Upper lobe of right lung (tissue), 1 donor: ENCODE results near the gene ASPSCR1. TPM values are rescaled to one million over a fixed set of nuclear protein-coding genes. Genes with fewer than 3 reads are reported as not detected.
A peak's percentile ranks its signal among the peaks of the same experiment; 100 is the strongest.

Experiments used
- ATAC-seq: fragments of 200-7000 bp; cut with Tn5 transposase; one replicate; pipeline ENCODE4 v1.9.1; 2020; ENCODE audit warnings: mild to moderate bottlenecking, moderate library complexity
- DNase-seq: peaks from one replicate; pipeline ENCODE4 v3.0.0-alpha.2; 2020
- H3K27ac ChIP-seq: fragments of 200-600 bp; one replicate; pipeline ENCODE4 v1.8.0; 2022
- H3K27me3 ChIP-seq: fragments of 200-600 bp; one replicate; pipeline ENCODE4 v1.8.0; 2022; ENCODE audit warnings: mild to moderate bottlenecking
- H3K36me3 ChIP-seq: fragments of 200-600 bp; one replicate; pipeline ENCODE4 v1.8.0; 2022
- H3K4me1 ChIP-seq: fragments of 200-600 bp; one replicate; pipeline ENCODE4 v1.8.0; 2022
- H3K4me3 ChIP-seq: fragments of 200-600 bp; one replicate; pipeline ENCODE4 v1.8.0; 2022; ENCODE audit warnings: mild to moderate bottlenecking
- H3K9me3 ChIP-seq: fragments of 200-600 bp; one replicate; pipeline ENCODE4 v1.8.0; 2022
- intact Hi-C: fragments of 100-400 bp; cut with DNase I; formaldehyde crosslinking; loops from one replicate; pipeline ENCODE4 v1.11.0; 2022
- total RNA-seq: library from RNA; stranded (reverse); fragmentation: NEBNext Ultra II Directional; extraction: Animal tissue kit (Norgen Biotek cat#: 25700); gene quantifications from one replicate; pipeline ENCODE4 v1.2.1, GENCODE V29; 2021
- TF ChIP-seq, protein P1 (sequence below): fragments of 200-600 bp; IDR thresholded peaks from one replicate; pipeline ENCODE4 v1.8.0; 2022; ENCODE audit warnings: antibody characterized with exemption
- donor health status: DM: no; HTN: yes; CAD: no; lungs with severe emphysema.

The ASPSCR1 gene
- total RNA-seq, 1 donor from 2014 or later = 50.3 TPM

DNA sequence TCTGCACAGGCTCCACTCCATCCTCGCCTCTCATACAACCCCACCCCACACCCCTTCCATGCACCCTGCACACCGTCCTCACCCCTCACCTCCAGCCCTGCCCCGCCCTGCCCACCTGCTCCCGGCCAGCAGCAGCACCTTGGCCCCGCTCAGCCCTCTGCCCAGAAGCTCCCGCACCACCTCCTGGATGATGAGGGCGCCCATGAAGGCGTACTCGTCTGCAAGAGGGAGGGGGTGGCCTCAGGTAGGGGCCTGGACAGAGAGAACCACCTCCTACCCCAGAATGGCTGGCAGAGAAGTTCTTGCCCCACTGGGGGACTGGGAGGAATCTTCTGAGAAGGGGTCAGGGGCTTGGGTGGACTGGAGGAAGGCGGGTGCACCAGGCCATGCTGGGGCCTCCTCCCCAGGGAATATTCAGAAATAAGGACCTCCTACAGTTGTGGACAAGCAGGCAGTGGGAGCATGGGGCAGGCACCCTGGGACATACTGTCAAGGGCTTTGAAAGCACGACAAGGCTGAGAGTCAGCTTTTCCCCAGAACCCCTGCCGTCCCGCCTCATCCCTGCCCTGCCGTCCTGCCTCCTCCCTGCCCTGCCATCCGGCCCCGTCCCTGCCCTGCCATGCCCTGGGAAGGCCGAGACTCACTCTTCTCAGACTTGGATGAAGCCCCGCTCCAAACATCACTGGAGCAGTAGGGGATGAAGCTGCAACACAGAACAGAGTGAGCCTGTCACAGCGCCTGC is 19.6 kb upstream of the ASPSCR1 start:
- H3K27me3 ChIP-seq = peaks cover 41% of the 10 kb centered on the region
- no peaks in the 10 kb centered on the region for H3K9me3 ChIP-seq
- H3K4me3 ChIP-seq = no peak overlapping the region
- no peak overlapping the region for H3K27ac ChIP-seq
- H3K36me3 ChIP-seq = no peaks in the 10 kb centered on the region
- no peak for ATAC-seq
- TF ChIP-seq, protein P1, sequence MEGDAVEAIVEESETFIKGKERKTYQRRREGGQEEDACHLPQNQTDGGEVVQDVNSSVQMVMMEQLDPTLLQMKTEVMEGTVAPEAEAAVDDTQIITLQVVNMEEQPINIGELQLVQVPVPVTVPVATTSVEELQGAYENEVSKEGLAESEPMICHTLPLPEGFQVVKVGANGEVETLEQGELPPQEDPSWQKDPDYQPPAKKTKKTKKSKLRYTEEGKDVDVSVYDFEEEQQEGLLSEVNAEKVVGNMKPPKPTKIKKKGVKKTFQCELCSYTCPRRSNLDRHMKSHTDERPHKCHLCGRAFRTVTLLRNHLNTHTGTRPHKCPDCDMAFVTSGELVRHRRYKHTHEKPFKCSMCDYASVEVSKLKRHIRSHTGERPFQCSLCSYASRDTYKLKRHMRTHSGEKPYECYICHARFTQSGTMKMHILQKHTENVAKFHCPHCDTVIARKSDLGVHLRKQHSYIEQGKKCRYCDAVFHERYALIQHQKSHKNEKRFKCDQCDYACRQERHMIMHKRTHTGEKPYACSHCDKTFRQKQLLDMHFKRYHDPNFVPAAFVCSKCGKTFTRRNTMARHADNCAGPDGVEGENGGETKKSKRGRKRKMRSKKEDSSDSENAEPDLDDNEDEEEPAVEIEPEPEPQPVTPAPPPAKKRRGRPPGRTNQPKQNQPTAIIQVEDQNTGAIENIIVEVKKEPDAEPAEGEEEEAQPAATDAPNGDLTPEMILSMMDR = no peak
- peaks cover 9% of the 10 kb centered on the region for H3K4me1 ChIP-seq
- no peak for DNase-seq
- intact Hi-C loops = loop anchor here (2.0 kb wide), 1 partner anchor 63 kb away; no protein-coding TSS in a partner anchor

DNA sequence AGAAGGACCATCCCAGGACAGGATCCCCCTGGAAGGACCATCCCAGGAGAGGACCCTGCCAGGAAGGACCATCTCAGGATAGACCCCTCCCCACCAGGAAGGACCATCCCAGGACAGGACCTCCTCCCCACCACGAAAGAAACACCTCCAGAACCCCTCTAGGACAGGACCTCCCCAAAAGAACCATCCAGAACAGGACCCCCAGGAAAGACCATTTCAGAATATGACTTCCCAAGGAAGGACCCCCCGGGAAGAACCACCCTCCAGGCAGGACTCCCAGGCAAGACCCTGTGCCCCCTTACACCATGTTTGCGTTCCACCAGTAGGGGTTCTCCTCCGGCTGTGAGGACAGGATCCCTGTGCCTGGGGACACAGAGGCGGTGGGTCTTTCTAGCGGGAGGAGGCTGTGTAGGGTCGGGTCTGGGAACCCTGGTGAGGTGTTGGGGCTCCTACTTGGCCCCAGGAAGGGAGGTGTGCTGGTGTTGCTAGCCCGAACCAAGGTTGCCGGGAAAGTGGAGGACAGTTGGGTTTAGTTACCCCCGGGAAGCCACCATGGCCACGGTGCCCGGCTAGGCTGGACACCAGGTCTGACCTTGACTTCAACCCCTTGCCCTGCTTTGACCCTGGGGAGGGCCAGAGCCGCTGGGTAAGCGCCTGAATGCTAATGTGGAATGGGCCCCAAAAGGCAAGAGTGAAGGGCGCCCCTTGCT is 18.6 kb upstream of the ASPSCR1 start:
- TF ChIP-seq, protein P1 = no peak
- Histone ChIP-seq H3K4me3 (no peak overlapping the region), H3K27me3 (peaks cover 41% of the 10 kb centered on the region), H3K9me3 (no peaks in the 10 kb centered on the region), H3K4me1 (peaks cover 9% of the 10 kb centered on the region), H3K27ac (no peak overlapping the region), H3K36me3 (no peaks in the 10 kb centered on the region)
- intact Hi-C loops = loop anchor here (2.0 kb wide), 1 partner anchor 62 kb away; no protein-coding TSS in a partner anchor
- DNase-seq (no peak), ATAC-seq (no peak)

DNA sequence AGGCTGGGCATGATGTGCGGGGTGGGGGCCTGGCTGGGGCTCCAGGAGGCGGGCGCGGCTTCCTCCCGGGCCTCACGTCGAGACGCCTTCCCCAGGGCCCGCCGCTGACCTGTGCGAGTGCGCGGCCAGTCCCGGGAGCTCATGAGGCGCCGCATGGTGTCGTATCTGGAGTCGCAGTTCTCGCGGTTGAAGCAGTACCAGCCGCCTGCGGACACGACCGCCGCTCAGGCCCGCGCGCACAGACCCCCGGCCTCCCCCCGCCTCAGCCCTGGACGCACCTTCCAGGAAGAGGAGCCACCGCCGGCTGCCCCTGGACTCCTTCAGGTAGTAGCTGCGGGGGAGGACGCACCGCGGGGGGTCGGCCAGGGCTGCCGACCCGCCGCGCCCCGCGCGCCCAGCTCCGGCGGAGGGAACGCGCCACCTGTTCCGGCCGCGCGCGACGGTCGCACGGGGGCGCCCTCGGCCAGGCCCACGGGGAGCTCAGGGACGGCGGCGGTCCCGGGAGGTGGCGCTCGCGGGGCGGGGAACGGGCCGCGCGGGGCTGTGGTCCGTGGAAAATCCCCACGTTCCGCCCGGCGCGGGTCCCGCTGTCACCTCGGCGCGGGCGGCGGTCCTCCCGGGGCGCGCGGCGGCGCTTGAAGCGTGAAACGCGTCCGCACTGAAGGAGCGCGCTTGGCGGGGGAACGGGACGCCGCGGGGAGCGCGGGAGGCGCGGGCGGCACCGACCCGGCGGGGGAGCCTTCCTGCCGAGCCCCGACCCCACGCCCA is 17.9 kb upstream of the ASPSCR1 start:
- intact Hi-C loops = loop anchor here (2.0 to 10.0 kb wide), 2 partner anchors 61 to 195 kb away; no protein-coding TSS in a partner anchor
- Histone ChIP-seq H3K4me1 (peaks cover 9% of the 10 kb centered on the region), H3K4me3 (peak overlapping the region; percentile 47), H3K27ac (no peak overlapping the region), H3K36me3 (no peaks in the 10 kb centered on the region), H3K27me3 (peaks cover 41% of the 10 kb centered on the region), H3K9me3 (no peaks in the 10 kb centered on the region)
- peak; percentile 93 for ATAC-seq
- TF ChIP-seq, protein P1 = peak; percentile 54
- DNase-seq = peak; percentile 88

DNA sequence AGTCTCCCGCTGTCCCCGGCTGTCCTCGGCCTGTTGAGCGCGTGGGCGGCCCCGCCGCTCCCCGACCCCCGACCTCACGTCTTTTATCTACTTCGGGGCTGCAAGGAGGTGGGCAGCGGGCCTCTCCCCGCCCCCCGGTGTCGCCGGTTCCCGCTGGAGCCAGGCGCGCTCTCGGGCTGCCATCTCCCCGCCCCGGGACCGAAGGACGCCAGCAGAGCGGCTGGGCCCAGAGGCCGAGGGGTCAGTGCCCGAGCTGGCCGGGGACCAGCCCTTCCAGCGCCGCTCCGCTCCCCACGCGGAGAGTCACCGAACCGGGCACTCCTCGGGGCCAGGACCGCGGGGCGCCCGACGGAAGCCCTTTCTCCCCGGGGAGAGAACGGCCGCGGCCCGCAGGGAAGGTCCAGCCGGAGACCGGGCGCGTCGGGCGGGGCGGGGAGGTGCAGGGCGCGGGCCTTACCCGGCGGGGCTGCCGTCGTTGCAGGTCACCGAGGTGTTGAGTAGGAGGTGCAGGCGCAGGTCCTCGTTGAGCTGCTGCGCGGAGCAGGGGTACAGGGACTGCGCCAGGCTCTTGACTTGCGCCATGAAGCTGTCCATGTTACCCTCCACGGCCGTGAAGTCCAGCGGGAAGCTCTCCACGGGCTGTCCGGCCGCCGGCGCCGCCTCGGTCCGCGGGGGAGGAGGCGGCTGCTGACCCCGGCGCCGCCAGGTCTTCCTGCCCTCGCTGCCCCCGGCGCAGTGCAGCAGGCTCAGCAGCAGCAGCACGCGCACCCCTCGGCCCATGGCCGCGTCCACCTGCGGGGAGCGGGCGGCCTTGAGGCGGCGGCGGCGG is 17.1 kb upstream of the ASPSCR1 start:
- Histone ChIP-seq H3K9me3 (no peaks in the 10 kb centered on the region), H3K27ac (no peak overlapping the region), H3K36me3 (no peaks in the 10 kb centered on the region), H3K4me1 (peaks cover 9% of the 10 kb centered on the region), H3K4me3 (peak overlapping the region; percentile 47), H3K27me3 (peaks cover 41% of the 10 kb centered on the region)
- TF ChIP-seq, protein P1 = no peak
- intact Hi-C loops = loop anchor here (10.0 kb wide), 1 partner anchor 194 kb away; no protein-coding TSS in a partner anchor
- no peak for DNase-seq
- ATAC-seq = peak; percentile 2

DNA sequence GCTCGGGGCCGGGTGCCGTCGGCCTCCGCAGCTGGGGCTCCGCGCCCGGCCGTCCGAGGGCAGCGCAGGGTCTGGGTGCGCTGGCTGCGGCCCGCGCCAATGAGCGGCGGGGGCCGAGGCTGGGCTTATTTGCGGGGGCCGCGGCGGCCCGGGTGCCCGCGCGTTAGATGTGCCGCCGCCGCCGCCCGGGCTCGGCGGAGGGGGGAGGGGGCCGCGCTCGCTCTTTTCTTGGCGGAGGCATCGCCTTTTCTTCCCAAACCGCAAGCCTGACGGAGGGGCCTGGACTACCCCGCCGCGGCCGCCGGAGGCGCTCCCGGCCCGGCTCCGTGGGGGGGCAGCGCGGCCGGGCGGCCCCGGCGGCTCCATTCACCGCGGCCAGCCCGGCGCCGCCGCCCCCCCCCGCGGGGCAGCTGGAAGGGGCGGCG is 16.3 kb upstream of the ASPSCR1 start, which contains the start of gene NOTUM:
Gene NOTUM (minus strand): TSS at position 101 of the 425 bp plus-strand sequence. CDS start 278 bp downstream, outside the sequence.
- DNase-seq (no peak), ATAC-seq (peak; percentile 18)
- Histone ChIP-seq H3K36me3 (no peaks in the 10 kb centered on the region), H3K9me3 (no peaks in the 10 kb centered on the region), H3K4me3 (peak within 1 kb of the TSS; percentile 47), H3K27ac (no peak within 1 kb of the TSS), H3K4me1 (peaks cover 9% of the 10 kb centered on the region), H3K27me3 (peaks cover 41% of the 10 kb centered on the region)
- intact Hi-C loops = loop anchor here (10.0 kb wide), 1 partner anchor 194 kb away; no protein-coding TSS in a partner anchor
- TF ChIP-seq, protein P1 = no peak
